Stimulated activated naive CD4-positive, alpha-beta T cell treated with Interleukin-2 at 50 U/mL for 16 hours (primary cell): ENCODE data around the gene SORCS3.

Source experiments
- DNase-seq: peaks from one replicate; lab custom pipeline; 2025; lab: John Stamatoyannopoulos, UW

Gene SORCS3

GRCh38 chr10:105112862-105113261 is 471.8 kb downstream of the SORCS3 start:
- no peak for DNase-seq

DNA sequence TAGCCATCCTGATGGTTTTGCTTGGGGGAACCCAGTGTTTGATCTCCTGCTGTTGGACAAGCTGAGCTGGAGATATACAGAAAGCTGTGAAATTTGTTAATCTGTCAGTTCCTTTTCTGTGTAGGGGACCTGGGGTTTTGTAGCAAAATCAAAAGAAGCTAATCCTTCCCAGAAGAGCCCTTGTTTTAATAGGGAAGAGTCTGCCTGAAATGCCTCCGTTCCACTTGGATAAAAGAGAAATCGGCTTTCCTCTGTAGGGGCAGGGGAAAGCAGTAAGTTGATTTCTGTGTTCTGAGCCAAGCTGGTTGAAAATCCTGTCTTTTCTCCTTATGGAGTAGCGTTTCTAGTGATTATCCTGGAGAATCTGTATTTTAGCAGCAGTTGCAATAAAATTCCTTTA is 472.6 kb downstream of the SORCS3 start:
- no peak for DNase-seq

DNA sequence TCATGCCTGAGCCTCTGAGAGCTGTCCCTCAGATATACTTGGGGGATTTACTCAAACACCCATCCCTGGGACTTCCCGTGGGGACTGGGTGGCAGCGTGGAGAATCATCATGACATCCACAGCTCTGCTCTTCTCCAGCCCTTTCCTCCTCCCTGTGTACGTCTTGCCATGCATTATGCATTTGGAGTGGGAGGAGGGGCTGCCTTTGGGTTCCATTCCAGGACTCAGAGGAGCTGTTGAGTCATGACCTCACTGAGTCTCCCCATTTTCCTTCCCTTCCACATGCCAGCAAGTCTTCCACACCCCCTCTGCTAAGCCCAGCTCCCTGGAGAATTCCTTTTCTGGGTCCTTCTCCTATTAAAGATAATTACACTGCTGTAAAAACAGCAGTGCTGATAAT is 480.7 kb downstream of the SORCS3 start:
- no peak for DNase-seq

- DNase-seq: no peak
These were observed 487.0 kb downstream of the SORCS3 start for GRCh38 chr10:105128111-105128510.

- DNase-seq: no peak
These were observed 497.3 kb downstream of the SORCS3 start for GRCh38 chr10:105138358-105138757.

GRCh38 chr10:105139363-105139896 is 498.3 kb downstream of the SORCS3 start:
- no peak for DNase-seq

- DNase-seq: no peak
These were observed 499.5 kb downstream of the SORCS3 start for GRCh38 chr10:105140600-105140999.

DNA sequence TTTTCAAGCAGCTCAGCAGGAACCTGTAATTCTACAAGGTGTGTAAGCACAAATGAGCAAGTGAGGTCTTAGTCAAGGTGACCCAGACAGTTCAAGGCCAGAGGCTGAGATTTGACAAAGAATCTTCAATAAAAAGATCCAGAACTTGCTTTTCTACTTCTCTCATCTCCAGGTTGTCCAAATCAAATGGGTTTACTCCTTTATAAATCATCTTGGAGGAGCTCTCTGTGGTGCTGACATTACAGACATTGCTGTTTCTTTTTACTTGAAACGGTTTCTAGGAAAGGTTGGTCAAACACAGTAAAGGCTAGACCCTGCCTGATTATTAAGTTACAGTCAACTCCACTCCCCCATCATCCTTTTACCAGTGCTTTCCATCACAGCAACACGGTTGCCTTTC is 504.6 kb downstream of the SORCS3 start:
- no peak for DNase-seq

GRCh38 chr10:105146436-105146835 is 505.3 kb downstream of the SORCS3 start:
- no peak for DNase-seq

DNA sequence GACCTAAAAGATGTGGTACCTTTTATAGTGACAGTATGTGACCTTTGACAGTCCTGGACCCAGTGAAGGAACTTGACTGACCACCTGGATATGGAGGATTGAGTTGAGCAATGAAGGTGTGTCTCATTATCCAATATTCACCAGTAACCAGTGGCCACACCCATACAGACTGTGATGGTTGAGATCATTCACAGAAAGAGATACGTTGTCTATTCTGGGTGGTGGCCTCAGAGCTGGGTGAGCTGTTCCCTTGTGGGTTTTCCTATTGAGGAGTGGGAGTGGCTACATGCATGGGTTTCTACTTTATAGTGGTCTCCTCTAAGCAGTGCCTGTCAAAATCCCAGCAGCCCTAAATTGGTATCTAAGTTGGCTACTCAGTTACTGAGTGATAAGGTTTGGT is 507.4 kb downstream of the SORCS3 start:
- no peak for DNase-seq

DNA sequence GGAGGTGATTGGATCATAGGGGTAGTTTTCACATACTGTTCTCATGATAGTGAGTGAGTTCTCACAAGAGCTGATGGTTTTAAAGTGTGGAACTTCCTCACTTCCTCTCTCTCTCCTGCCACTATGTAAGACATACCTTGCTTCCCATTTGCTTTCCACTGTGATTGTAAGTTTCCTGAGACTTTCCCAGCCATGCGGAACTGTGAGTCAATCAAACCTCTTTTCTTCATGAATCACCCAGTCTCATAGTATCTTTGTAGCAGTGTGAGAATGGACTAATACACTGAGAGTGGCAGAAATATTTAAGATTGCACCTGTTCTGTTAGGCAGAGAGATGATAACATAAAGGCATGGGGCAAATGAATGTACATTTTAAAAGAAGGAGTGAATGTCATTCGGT is 507.8 kb downstream of the SORCS3 start:
- no peak for DNase-seq

- no peak for DNase-seq
These were observed 508.3 kb downstream of the SORCS3 start for GRCh38 chr10:105149371-105149891.

GRCh38 chr10:105150259-105150880 is 509.3 kb downstream of the SORCS3 start:
- no peak for DNase-seq

- no peak for DNase-seq
These were observed 513.6 kb downstream of the SORCS3 start for GRCh38 chr10:105154736-105155135.

DNA sequence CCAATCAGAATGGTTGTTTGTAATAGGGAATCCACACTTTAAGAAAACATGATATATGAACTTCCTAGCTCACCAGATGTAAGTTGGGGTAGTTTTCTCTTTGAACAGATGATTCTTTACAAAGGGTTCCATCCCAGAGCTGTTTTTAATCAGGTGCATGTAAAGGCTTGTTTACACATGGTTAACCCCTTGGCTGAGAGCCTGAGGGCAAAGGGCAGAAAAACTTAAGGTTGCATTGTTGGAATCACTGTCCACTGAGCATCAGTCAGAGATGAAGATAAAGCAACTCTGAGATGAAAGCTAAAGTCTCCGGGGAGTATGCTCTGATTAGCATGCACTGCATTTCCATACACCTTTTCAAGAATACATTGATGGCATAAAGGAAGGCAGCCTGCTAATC is 518.2 kb downstream of the SORCS3 start:
- no peak for DNase-seq

DNA sequence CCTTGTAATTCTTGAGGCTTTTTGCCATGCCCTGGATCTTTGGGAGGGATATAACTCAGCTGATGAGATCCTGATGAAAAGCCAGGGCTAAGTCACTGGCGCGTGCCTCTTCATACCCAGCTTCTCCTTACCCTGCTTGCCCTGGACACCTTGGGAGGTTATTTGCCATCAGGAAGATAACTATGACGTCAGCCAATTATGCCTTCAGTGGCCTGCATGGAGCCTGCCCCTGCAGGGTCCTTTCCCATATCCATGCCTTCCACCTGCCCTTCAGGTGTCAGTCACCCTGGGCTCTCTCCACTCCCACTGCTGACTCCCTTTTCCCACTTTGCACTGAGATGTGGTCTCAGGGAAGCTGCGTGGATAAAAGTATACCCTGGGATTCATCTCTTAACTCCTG is 520.1 kb downstream of the SORCS3 start:
- no peak for DNase-seq

- no peak for DNase-seq
These were observed 520.7 kb downstream of the SORCS3 start for GRCh38 chr10:105161767-105162166.

DNA sequence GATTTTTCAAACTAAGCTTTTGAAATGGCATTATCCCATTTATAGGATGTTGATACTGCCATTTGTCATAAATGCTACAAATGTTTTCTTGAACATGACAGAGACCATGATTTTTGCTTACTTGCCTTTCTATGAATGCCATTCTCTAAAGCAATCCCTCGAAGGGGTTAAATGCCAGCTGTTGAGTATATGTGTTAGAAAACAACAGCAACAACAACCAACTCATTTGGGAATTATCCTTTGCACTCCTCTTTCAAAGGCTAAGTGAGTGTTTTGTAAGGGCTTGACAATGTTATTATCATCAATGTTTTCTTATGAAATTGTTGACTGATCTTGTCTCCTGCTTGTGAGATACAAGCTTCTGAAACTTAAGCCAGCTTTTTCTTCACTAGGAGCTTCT is 529.4 kb downstream of the SORCS3 start:
- DNase-seq: no peak

DNA sequence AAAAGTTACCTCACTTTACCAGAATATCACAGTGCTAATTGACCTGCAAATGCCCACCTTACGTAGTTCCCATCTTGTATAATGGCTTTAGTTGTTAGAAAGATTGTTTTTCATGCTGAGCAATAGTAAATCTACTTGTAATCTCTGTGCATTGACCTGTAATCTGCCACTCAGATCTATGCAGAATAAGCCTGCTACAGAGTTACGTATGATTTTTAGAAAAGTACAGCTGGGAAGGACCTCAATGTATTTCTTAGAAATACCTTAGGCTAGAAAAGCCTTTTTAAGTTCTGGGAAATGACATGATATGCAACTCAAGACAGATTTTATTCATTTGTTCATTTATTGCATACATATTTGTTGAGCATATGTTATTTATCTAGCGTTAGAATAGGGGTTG is 530.9 kb downstream of the SORCS3 start:
- DNase-seq: no peak

GRCh38 chr10:105181626-105182025 is 540.5 kb downstream of the SORCS3 start:
- DNase-seq: no peak

- DNase-seq: no peak
These were observed 542.4 kb downstream of the SORCS3 start for GRCh38 chr10:105183536-105183935.

DNA sequence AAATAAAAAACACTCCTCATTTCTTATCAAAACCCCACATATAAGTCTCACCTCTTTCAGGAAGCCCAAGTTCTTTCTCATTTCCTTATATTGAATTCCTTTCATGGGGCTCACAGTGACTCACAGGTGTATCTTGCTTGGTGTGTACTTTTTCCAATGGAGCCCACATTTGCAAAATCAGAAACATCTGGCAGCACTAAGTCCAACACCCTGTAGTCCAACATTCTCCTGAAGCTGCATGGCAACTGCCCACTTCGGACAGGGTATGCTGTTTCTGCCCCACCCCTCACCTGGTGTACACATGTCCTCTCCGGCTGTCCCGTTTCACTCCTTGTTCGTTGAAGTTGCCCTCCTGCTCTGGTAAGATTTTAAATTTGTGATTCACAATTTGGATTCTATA is 544.1 kb downstream of the SORCS3 start:
- DNase-seq: no peak

- no peak for DNase-seq
These were observed 546.2 kb downstream of the SORCS3 start for GRCh38 chr10:105187243-105187642.
